GM23338 (cell line): ENCODE results near the gene RSPH1. TPM values are rescaled to one million over a fixed set of nuclear protein-coding genes. Genes with fewer than 3 reads are reported as not detected.
"Not testable (repeated sequence)": the region's sequence is repeated elsewhere in the genome, so short reads cannot be mapped to it uniquely, and the experiment has no call there.

Experiments
- ATAC-seq: fragments of 200-7000 bp; cut with Tn5 transposase; 3 replicates; pipeline ENCODE4 v1.9.1; 2020
- DNase-seq: peaks from one replicate; pipeline ENCODE4 v3.0.0-alpha.2; 2015; ENCODE audit warnings: low spot score
- H2AFZ ChIP-seq: fragments of 200-600 bp; sonication (generic); 2 replicates; pipeline ENCODE4 v1.8.0; 2016; ENCODE audit warnings: antibody characterized with exemption, mild to moderate bottlenecking, moderate library complexity
- H3F3A ChIP-seq: fragments of 200-600 bp; sonication (generic); replicated peaks from 2 replicates; pipeline ENCODE4 v1.8.0; 2017; ENCODE audit warnings: antibody characterized with exemption, mixed run types, low read depth
- H3K27ac ChIP-seq: fragments of 200-600 bp; sonication (generic); 2 replicates; pipeline ENCODE4 v1.6.1; 2016; ENCODE audit warnings: low read depth
- H3K27me3 ChIP-seq: fragments of 200-600 bp; sonication (generic); 2 replicates; pipeline ENCODE4 v1.8.0; 2016; ENCODE audit warnings: mild to moderate bottlenecking, mixed run types, moderate library complexity; ENCODE audit not compliant: insufficient read depth
- H3K36me3 ChIP-seq: fragments of 200-600 bp; sonication (generic); 2 replicates; pipeline ENCODE4 v1.8.0; 2016; ENCODE audit warnings: mild to moderate bottlenecking; ENCODE audit not compliant: insufficient read depth
- H3K4me1 ChIP-seq: fragments of 200-600 bp; sonication (generic); 2 replicates; pipeline ENCODE4 v1.8.0; 2016; ENCODE audit warnings: mild to moderate bottlenecking, moderate library complexity; ENCODE audit not compliant: insufficient read depth
- H3K4me2 ChIP-seq: fragments of 200-600 bp; sonication (generic); 2 replicates; pipeline ENCODE4 v1.7.1; 2017; ENCODE audit warnings: mixed run types
- H3K4me3 ChIP-seq: fragments of 200-600 bp; sonication (generic); 2 replicates; pipeline ENCODE4 v1.6.1; 2016; ENCODE audit warnings: mixed run types
- H3K79me2 ChIP-seq: fragments of 200-600 bp; sonication (generic); replicated peaks from 2 replicates; pipeline ENCODE4 v1.8.0; 2017; ENCODE audit warnings: mild to moderate bottlenecking; ENCODE audit not compliant: insufficient read depth
- H3K9me2 ChIP-seq: fragments of 200-600 bp; sonication (generic); 2 replicates; pipeline ENCODE4 v1.8.0; 2017; ENCODE audit not compliant: insufficient read depth
- H4K20me1 ChIP-seq: fragments of 200-600 bp; sonication (generic); replicated peaks from 2 replicates; pipeline ENCODE4 v1.8.0; 2017; ENCODE audit warnings: mild to moderate bottlenecking; ENCODE audit not compliant: insufficient read depth
- H3K27ac Mint-ChIP-seq: 2 replicates; pipeline ENCODE4 v1.8.0; 2020; ENCODE audit warnings: inconsistent platforms, mild to moderate bottlenecking, moderate library complexity, mixed read lengths
- H3K27me3 Mint-ChIP-seq: 3 replicates; pipeline ENCODE4 v1.8.0; 2022; ENCODE audit warnings: low read depth, mild to moderate bottlenecking, moderate library complexity, mixed read lengths, inconsistent platforms; ENCODE audit not compliant: insufficient read depth, poor library complexity
- H3K36me3 Mint-ChIP-seq: 3 replicates; pipeline ENCODE4 v1.8.0; 2021; ENCODE audit warnings: low read depth, mild to moderate bottlenecking, inconsistent platforms, moderate library complexity, mixed read lengths
- H3K4me1 Mint-ChIP-seq: 3 replicates; pipeline ENCODE4 v1.8.0; 2020; ENCODE audit warnings: mild to moderate bottlenecking, inconsistent platforms, mixed read lengths
- H3K4me3 Mint-ChIP-seq: 3 replicates; pipeline ENCODE4 v1.8.0; 2021; ENCODE audit warnings: moderate library complexity, mild to moderate bottlenecking, inconsistent platforms, mixed read lengths
- H3K9me3 Mint-ChIP-seq: 3 replicates; pipeline ENCODE4 v1.8.0; 2020; ENCODE audit warnings: moderate library complexity, mild to moderate bottlenecking, inconsistent platforms, mixed read lengths
- ETS1 ChIP-seq: IDR thresholded peaks from 2 replicates; pipeline ENCODE4 v1.6.1; 2016; ENCODE audit warnings: antibody characterized with exemption
- EZH2phosphoT487 ChIP-seq: fragments of 200-600 bp; sonication (generic); IDR thresholded peaks from one replicate; pipeline ENCODE4 v1.8.1; 2018; ENCODE audit warnings: antibody characterized with exemption; ENCODE audit not compliant: unreplicated experiment
- JUNB ChIP-seq: IDR thresholded peaks from one replicate; pipeline ENCODE4 v1.6.1; 2016; ENCODE audit warnings: antibody characterized with exemption; ENCODE audit not compliant: unreplicated experiment
- NANOG ChIP-seq: IDR thresholded peaks from 2 replicates; pipeline ENCODE4 v1.6.1; 2016; ENCODE audit warnings: antibody characterized with exemption, borderline replicate concordance
- ZNF331 ChIP-seq: fragments of 250-450 bp; sonication (Bioruptor Pico); IDR thresholded peaks from 2 replicates; pipeline ENCODE4 v1.5.0; 2020; ENCODE audit warnings: low read depth, mild to moderate bottlenecking, moderate library complexity
- polyA plus RNA-seq: library from polyadenylated mRNA; unstranded; fragments of >200 nt; fragmentation: Nextera tagmentation; extraction: Ambion mirVana; gene quantifications from 2 replicates; pipeline ENCODE4 v1.2.1, GENCODE V29; 2016
- total RNA-seq: library from RNA; depleted of rRNA; stranded (reverse); fragments of >200 nt; shearing (Covaris generic); gene quantifications from 2 replicates; pipeline ENCODE4 v1.2.3, GENCODE V29; 2014
- TF ChIP-seq, protein P1 (sequence below): fragments of 250-450 bp; sonication (Bioruptor Pico); IDR thresholded peaks from 2 replicates; pipeline ENCODE4 v1.5.0; 2020; ENCODE audit warnings: mild to moderate bottlenecking, moderate library complexity

The RSPH1 gene
- total and polyA plus RNA-seq, 2 experiments from 2014 or later: 0.23 TPM; not detected in 1

GRCh38 chr21:42471206-42471605 lies 24.8 kb downstream of the RSPH1 start:
- Mint-ChIP-seq H3K9me3 (no peaks in the 10 kb centered on the region), H3K27ac (no peak overlapping the region), H3K4me1 (peaks cover 26% of the 10 kb centered on the region), H3K4me3 (no peak overlapping the region), H3K27me3 (peaks cover 6% of the 10 kb centered on the region), H3K36me3 (no peaks in the 10 kb centered on the region)
- TF ChIP-seq NANOG (no peak), EZH2phosphoT487 (no peak), JUNB (no peak), ETS1 (no peak), ZNF331 (CRISPR knock-in tag) (no peak)
- TF ChIP-seq, protein P1, sequence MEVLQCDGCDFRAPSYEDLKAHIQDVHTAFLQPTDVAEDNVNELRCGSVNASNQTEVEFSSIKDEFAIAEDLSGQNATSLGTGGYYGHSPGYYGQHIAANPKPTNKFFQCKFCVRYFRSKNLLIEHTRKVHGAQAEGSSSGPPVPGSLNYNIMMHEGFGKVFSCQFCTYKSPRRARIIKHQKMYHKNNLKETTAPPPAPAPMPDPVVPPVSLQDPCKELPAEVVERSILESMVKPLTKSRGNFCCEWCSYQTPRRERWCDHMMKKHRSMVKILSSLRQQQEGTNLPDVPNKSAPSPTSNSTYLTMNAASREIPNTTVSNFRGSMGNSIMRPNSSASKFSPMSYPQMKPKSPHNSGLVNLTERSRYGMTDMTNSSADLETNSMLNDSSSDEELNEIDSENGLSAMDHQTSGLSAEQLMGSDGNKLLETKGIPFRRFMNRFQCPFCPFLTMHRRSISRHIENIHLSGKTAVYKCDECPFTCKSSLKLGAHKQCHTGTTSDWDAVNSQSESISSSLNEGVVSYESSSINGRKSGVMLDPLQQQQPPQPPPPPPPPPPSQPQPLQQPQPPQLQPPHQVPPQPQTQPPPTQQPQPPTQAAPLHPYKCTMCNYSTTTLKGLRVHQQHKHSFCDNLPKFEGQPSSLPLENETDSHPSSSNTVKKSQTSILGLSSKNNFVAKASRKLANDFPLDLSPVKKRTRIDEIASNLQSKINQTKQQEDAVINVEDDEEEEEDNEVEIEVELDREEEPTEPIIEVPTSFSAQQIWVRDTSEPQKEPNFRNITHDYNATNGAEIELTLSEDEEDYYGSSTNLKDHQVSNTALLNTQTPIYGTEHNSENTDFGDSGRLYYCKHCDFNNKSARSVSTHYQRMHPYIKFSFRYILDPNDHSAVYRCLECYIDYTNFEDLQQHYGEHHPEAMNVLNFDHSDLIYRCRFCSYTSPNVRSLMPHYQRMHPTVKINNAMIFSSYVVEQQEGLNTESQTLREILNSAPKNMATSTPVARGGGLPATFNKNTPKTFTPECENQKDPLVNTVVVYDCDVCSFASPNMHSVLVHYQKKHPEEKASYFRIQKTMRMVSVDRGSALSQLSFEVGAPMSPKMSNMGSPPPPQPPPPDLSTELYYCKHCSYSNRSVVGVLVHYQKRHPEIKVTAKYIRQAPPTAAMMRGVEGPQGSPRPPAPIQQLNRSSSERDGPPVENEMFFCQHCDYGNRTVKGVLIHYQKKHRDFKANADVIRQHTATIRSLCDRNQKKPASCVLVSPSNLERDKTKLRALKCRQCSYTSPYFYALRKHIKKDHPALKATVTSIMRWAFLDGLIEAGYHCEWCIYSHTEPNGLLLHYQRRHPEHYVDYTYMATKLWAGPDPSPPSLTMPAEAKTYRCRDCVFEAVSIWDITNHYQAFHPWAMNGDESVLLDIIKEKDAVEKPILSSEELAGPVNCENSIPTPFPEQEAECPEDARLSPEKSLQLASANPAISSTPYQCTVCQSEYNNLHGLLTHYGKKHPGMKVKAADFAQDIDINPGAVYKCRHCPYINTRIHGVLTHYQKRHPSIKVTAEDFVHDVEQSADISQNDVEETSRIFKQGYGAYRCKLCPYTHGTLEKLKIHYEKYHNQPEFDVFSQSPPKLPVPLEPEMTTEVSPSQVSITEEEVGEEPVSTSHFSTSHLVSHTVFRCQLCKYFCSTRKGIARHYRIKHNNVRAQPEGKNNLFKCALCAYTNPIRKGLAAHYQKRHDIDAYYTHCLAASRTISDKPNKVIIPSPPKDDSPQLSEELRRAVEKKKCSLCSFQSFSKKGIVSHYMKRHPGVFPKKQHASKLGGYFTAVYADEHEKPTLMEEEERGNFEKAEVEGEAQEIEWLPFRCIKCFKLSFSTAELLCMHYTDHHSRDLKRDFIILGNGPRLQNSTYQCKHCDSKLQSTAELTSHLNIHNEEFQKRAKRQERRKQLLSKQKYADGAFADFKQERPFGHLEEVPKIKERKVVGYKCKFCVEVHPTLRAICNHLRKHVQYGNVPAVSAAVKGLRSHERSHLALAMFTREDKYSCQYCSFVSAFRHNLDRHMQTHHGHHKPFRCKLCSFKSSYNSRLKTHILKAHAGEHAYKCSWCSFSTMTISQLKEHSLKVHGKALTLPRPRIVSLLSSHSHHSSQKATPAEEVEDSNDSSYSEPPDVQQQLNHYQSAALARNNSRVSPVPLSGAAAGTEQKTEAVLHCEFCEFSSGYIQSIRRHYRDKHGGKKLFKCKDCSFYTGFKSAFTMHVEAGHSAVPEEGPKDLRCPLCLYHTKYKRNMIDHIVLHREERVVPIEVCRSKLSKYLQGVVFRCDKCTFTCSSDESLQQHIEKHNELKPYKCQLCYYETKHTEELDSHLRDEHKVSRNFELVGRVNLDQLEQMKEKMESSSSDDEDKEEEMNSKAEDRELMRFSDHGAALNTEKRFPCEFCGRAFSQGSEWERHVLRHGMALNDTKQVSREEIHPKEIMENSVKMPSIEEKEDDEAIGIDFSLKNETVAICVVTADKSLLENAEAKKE (CRISPR knock-in tag): no peak
- DNase-seq: no peak
- H3K27me3 ChIP-seq: no peaks in the 10 kb centered on the region
- no peaks in the 10 kb centered on the region for H3F3A ChIP-seq
- H3K4me1 ChIP-seq: peaks cover 7% of the 10 kb centered on the region
- no peak overlapping the region for H3K4me2 ChIP-seq
- no peaks in the 10 kb centered on the region for H3K9me2 ChIP-seq
- no peaks in the 10 kb centered on the region for H3K36me3 ChIP-seq
- no peak for ATAC-seq
- no peaks in the 10 kb centered on the region for H4K20me1 ChIP-seq
- H3K4me3 ChIP-seq: no peak overlapping the region
- no peak overlapping the region for H2AFZ ChIP-seq
- no peaks in the 10 kb centered on the region for H3K79me2 ChIP-seq
- no peak overlapping the region for H3K27ac ChIP-seq

GRCh38 chr21:42469726-42470125 lies 26.3 kb downstream of the RSPH1 start:
- H3K27ac ChIP-seq, H3K4me3 ChIP-seq, H3K4me2 ChIP-seq, H2AFZ ChIP-seq, H3K36me3 Mint-ChIP-seq, H3K27me3 Mint-ChIP-seq, H4K20me1 ChIP-seq, H3K27me3 ChIP-seq, H3F3A ChIP-seq, H3K79me2 ChIP-seq, H3K4me1 ChIP-seq, H3K36me3 ChIP-seq, DNase-seq, H3K27ac Mint-ChIP-seq, ATAC-seq, H3K9me2 ChIP-seq, H3K4me3 Mint-ChIP-seq, H3K9me3 Mint-ChIP-seq: not testable (repeated sequence)
- peaks cover 34% of the 10 kb centered on the region for H3K4me1 Mint-ChIP-seq
